Hematopoietic multipotent progenitor cell treated with erythropoietin and hydrocortisone succinate and interleukin-3 and kit ligand, for 8 days (in vitro differentiated cells): ENCODE data around the gene CAMK2A.

Experiments
- DNase-seq: peaks from one replicate; pipeline ENCODE4 v3.0.0-alpha.2; 2015

CAMK2A gene

GRCh38 chr5:150277043-150277442, 12.5 kb downstream of the CAMK2A start:
- DNase-seq = no peak

- no peak for DNase-seq
Measured at GRCh38 chr5:150274811-150275210, 14.8 kb downstream of the CAMK2A start.

- peak; percentile 45 for DNase-seq
Measured at GRCh38 chr5:150272531-150272930, 17.0 kb downstream of the CAMK2A start.

- DNase-seq = no peak
Measured at GRCh38 chr5:150271923-150272322, 17.6 kb downstream of the CAMK2A start.

- DNase-seq = no peak
Measured at GRCh38 chr5:150271296-150271692, 18.3 kb downstream of the CAMK2A start.

- no peak for DNase-seq
Measured at GRCh38 chr5:150270541-150271295, 18.9 kb downstream of the CAMK2A start.

- no peak for DNase-seq
Measured at GRCh38 chr5:150266871-150267291, 22.7 kb downstream of the CAMK2A start.

GRCh38 chr5:150265870-150266383, 23.6 kb downstream of the CAMK2A start:
- no peak for DNase-seq

GRCh38 chr5:150264667-150265603, 24.6 kb downstream of the CAMK2A start:
- no peak for DNase-seq

- DNase-seq = peak; percentile 23
Measured at GRCh38 chr5:150263801-150264621, 25.6 kb downstream of the CAMK2A start.

GRCh38 chr5:150263375-150263775, 26.2 kb downstream of the CAMK2A start:
- no peak for DNase-seq

- peak; percentile 11 for DNase-seq
Measured at GRCh38 chr5:150262502-150262901, 27.1 kb downstream of the CAMK2A start.

- DNase-seq = no peak
Measured at GRCh38 chr5:150261231-150261630, 28.3 kb downstream of the CAMK2A start.

- no peak for DNase-seq
Measured at GRCh38 chr5:150258130-150258529, 31.4 kb downstream of the CAMK2A start.

GRCh38 chr5:150257424-150257823, 32.1 kb downstream of the CAMK2A start:
- DNase-seq = no peak

- no peak for DNase-seq
Measured at GRCh38 chr5:150256410-150257064, 33.0 kb downstream of the CAMK2A start.

GRCh38 chr5:150255659-150256409, 33.7 kb downstream of the CAMK2A start:
- DNase-seq = no peak

GRCh38 chr5:150254774-150255173, 34.8 kb downstream of the CAMK2A start:
- no peak for DNase-seq

GRCh38 chr5:150254363-150254762, 35.2 kb downstream of the CAMK2A start:
- DNase-seq = no peak

GRCh38 chr5:150253416-150254208, 36.0 kb downstream of the CAMK2A start:
- no peak for DNase-seq

- no peak for DNase-seq
Measured at GRCh38 chr5:150252489-150252888, 37.1 kb downstream of the CAMK2A start.
